T-cell (primary cell): Measurements from ENCODE around the gene ATP8B3. TPM values are rescaled to one million over a fixed set of nuclear protein-coding genes. Genes with fewer than 3 reads are reported as not detected.

Experiments
- ATAC-seq, 4 experiments: fragments of 200-7000 bp in 3 of 4; fragments of 150-1000 bp in 1 of 4; cut with Tn5 transposase; replicated peaks in 1 of 4; 1 replicate in 3 of 4; 2 replicates in 1 of 4; pipeline ENCODE4 v1.10.0; 2021; ENCODE audit warnings: moderate library complexity in 3 of 4, mild to moderate bottlenecking in 2 of 4, moderate number of reproducible peaks in 1 of 4
- CTCF ChIA-PET, 2 donors: fragments of 300-600 bp; sonication (Branson Sonifier 250); formaldehyde crosslinking; loops; one replicate each; lab custom pipeline; 2022; ENCODE audit warnings: antibody characterized with exemption in 2 of 2; lab: Charles Lee
- POLR2A ChIA-PET, 2 donors: fragments of 300-600 bp; sonication (Branson Sonifier 250); formaldehyde crosslinking; loops; one replicate each; lab custom pipeline; 2022; ENCODE audit warnings: antibody characterized with exemption in 2 of 2; lab: Charles Lee
- DNase-seq, 35 experiments: peaks; one replicate each; pipeline versions ENCODE4 v3.0.0 to v3.0.0-alpha.2; 2013 to 2023
- H3K27ac ChIP-seq: one replicate; pipeline ENCODE4 v1.5.1; 2013; ENCODE audit warnings: low read length
- H3K27me3 ChIP-seq, 2 experiments: replicated peaks in 1 of 2; 1 replicate in 1 of 2; 2 replicates in 1 of 2; pipeline versions ENCODE4 v1.6.1 to v1.7.0; 2013; ENCODE audit warnings: low read length in 1 of 2, mixed read lengths in 1 of 2; ENCODE audit not compliant: control insufficient read depth in 2 of 2, insufficient read depth in 2 of 2; ENCODE audit errors: extremely low read depth in 1 of 2
- H3K36me3 ChIP-seq, 2 donors: 1 replicate in 1 of 2; 2 replicates in 1 of 2; pipeline versions ENCODE4 v1.6.1 to v1.7.0; 2013; ENCODE audit warnings: low read length in 1 of 2; ENCODE audit not compliant: control insufficient read depth in 2 of 2, insufficient read depth in 1 of 2; ENCODE audit errors: extremely low read depth in 1 of 2
- H3K4me1 ChIP-seq, 2 experiments: 1 replicate in 1 of 2; 2 replicates in 1 of 2; pipeline versions ENCODE4 v1.6.1 to v1.7.0; 2013; ENCODE audit warnings: low read length in 2 of 2, mixed read lengths in 1 of 2; ENCODE audit not compliant: insufficient read depth in 2 of 2, control insufficient read depth in 1 of 2; ENCODE audit errors: extremely low read depth in 1 of 2
- H3K4me3 ChIP-seq, 2 donors: 1 replicate in 1 of 2; 2 replicates in 1 of 2; pipeline versions ENCODE4 v1.5.1 to v1.7.0; 2013; ENCODE audit warnings: mild to moderate bottlenecking in 2 of 2, low read length in 1 of 2, moderate library complexity in 1 of 2; ENCODE audit not compliant: control insufficient read depth in 1 of 2; ENCODE audit errors: extremely low read depth in 1 of 2
- H3K9me3 ChIP-seq: 2 replicates; pipeline ENCODE4 v1.7.0; 2013
- H3K27ac Mint-ChIP-seq, 2 donors: one replicate each; pipeline ENCODE4 v1.8.0; 2020 to 2021; ENCODE audit warnings: mild to moderate bottlenecking in 2 of 2, mixed read lengths in 2 of 2
- H3K27me3 Mint-ChIP-seq, 2 donors: one replicate each; pipeline ENCODE4 v1.8.0; 2021 to 2022; ENCODE audit warnings: mixed read lengths in 2 of 2
- H3K36me3 Mint-ChIP-seq: one replicate; pipeline ENCODE4 v1.8.0; 2021; ENCODE audit warnings: mixed read lengths
- H3K4me1 Mint-ChIP-seq, 3 donors: one replicate each; pipeline ENCODE4 v1.8.0; 2020 to 2022; ENCODE audit warnings: mixed read lengths in 3 of 3, mild to moderate bottlenecking in 1 of 3
- H3K4me3 Mint-ChIP-seq, 3 donors: one replicate each; pipeline ENCODE4 v1.8.0; 2020 to 2022; ENCODE audit warnings: mild to moderate bottlenecking in 3 of 3, mixed read lengths in 3 of 3, moderate library complexity in 3 of 3
- H3K9me3 Mint-ChIP-seq, 3 donors: one replicate each; pipeline ENCODE4 v1.8.0; 2020 to 2022; ENCODE audit warnings: mixed read lengths in 3 of 3
- WGBS: methylation state at CpG from one replicate; pipeline ENCODE4 v1.1.5; 2013; ENCODE audit warnings: missing lambda C conversion rate; ENCODE audit not compliant: insufficient coverage; 5-methylcytosine and 5-hydroxymethylcytosine counted together
- total RNA-seq, 35 experiments: library from RNA in 6 of 35; stranded (reverse) in 6 of 35; fragments of 120-200 nt in 1 of 35; gene quantifications; one replicate each; pipeline versions ENCODE4 v1.2.1 to v1.2.4 and lab custom pipeline; 2013 to 2026

Gene ATP8B3
- total RNA-seq, 5 donors from 2014 or later (not counting 1 experiment from before 2014, with no cell fraction given): 3.5 to 5.7 (median 4.0) TPM

DNA sequence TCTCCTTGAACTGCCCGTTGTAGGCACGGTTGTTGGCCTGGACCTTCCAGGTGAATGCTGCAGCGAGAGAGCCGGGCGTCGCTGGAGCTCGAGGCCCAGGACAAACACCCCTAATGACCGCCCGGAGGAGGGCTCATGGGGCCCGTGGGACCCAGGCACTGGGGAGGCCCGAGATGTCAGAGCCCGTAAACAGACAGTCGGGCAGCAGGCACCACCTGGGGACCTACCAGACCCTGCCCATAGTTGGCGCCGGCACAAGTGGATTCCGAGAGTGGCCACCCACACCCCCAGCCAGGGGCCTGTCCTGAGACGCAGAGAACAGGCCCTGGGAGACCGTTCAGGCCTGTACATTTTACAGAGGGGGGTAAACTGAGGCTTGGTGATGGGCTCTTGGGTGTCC is 2.4 kb downstream of the ATP8B3 start:
- WGBS: 96% methylated on average over 12 of the region's 18 CpGs
- H3K9me3 Mint-ChIP-seq: no peaks in the 10 kb centered on the region
- Histone ChIP-seq H3K4me1 (peaks cover 0 to 26% of the 10 kb centered on the region in 2 experiments), H3K9me3 (no peaks in the 10 kb centered on the region), H3K27ac (no peak overlapping the region), H3K4me3 (no peak overlapping the region), H3K27me3 (no peaks in the 10 kb centered on the region), H3K36me3 (no peaks in the 10 kb centered on the region)
- H3K27ac Mint-ChIP-seq: no peak overlapping the region
- H3K36me3 Mint-ChIP-seq: no peaks in the 10 kb centered on the region
- no peak overlapping the region for H3K4me3 Mint-ChIP-seq
- no peaks in the 10 kb centered on the region for H3K27me3 Mint-ChIP-seq
- POLR2A ChIA-PET: no interaction called here
- CTCF ChIA-PET: interaction anchor here in 1 of 2 donors (0.7 kb wide), 1 partner anchor 29 kb away, joined by 3 read pairs; no protein-coding TSS in a partner anchor
- H3K4me1 Mint-ChIP-seq: peaks cover 11 to 13% (median 12%) of the 10 kb centered on the region in 3 donors
- ATAC-seq: no peak
- no peak for DNase-seq

DNA sequence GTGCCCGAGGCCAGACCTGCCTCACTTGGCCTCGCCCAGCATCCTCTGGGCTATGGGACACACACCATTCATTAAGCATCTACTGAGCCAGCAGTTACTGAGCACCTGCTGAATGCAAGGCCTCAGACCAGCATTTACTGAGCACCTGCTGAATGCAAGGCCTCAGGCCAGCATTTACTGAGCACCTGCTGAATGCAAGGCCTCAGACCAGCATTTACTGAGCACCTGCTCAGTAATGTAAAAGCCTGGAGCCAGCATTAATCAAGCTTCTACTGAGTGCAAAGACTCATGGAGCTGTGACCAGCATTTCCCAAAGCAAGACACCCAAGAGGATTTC is 3.7 kb downstream of the ATP8B3 start:
- DNase-seq (no peak), ATAC-seq (no peak)
- Mint-ChIP-seq H3K36me3 (no peaks in the 10 kb centered on the region), H3K4me3 (no peak overlapping the region), H3K9me3 (no peaks in the 10 kb centered on the region), H3K27me3 (no peaks in the 10 kb centered on the region), H3K27ac (no peak overlapping the region), H3K4me1 (peaks cover 11 to 13% (median 12%) of the 10 kb centered on the region in 3 donors)
- no peak overlapping the region for H3K4me3 ChIP-seq
- no peaks in the 10 kb centered on the region for H3K9me3 ChIP-seq
- H3K27me3 ChIP-seq: no peaks in the 10 kb centered on the region
- no peak overlapping the region for H3K27ac ChIP-seq
- 96% methylated on average over 2 of the region's 2 CpGs for WGBS
- CTCF ChIA-PET: no interaction called here
- H3K36me3 ChIP-seq: no peaks in the 10 kb centered on the region
- H3K4me1 ChIP-seq: peaks cover 0 to 20% of the 10 kb centered on the region in 2 experiments
- POLR2A ChIA-PET: no interaction called here

DNA sequence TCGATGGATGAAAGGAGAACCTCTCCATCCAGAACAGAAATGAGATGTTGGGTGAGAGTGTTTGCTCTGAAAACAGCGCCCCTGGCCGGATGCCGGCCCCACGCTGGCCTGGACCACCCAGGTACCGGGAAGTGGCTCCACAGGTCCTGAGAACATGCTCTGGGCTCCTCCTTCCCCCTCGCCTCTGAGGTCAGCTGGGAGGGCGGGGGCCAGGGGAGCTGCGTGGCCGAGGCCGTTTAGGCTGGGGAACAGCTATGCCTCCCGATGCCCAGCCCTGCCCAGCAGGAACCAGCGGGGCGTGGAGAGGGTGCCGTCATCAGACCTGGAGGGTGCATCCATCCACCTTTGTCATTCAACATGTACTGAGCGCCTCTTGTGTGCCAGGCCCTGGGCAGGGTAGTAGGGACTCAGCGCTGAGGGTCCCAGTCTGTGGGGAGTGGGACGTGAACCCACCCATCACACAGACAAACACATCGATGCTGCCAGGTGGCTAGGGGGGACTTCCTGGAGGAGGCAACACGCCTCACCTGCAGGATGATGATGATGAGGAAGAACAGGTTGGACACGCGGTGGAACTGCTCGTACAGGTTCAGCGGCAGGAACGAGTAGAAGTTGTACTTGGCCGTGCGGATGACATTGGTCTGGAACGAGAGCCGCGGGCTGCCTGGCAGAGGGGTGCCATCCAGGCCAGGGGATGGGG is 4.2 kb downstream of the ATP8B3 start:
- Mint-ChIP-seq H3K4me1 (peaks cover 6 to 9% (median 8%) of the 10 kb centered on the region in 3 donors), H3K27ac (no peak overlapping the region), H3K4me3 (no peak overlapping the region), H3K27me3 (no peaks in the 10 kb centered on the region), H3K36me3 (no peaks in the 10 kb centered on the region), H3K9me3 (no peaks in the 10 kb centered on the region)
- ChIA-PET POLR2A (no interaction called here), CTCF (interaction anchor here in 1 of 2 donors (0.6 to 0.7 kb wide), 2 partner anchors 650 to 1415 kb away, joined by 4 to 5 read pairs; no protein-coding TSS in a partner anchor)
- no peak for DNase-seq
- H3K36me3 ChIP-seq: no peaks in the 10 kb centered on the region
- peaks cover 0 to 14% of the 10 kb centered on the region in 2 experiments for H3K4me1 ChIP-seq
- 95% methylated on average over 21 of the region's 30 CpGs for WGBS
- no peaks in the 10 kb centered on the region for H3K27me3 ChIP-seq
- no peak for ATAC-seq
- no peak overlapping the region for H3K4me3 ChIP-seq
- no peaks in the 10 kb centered on the region for H3K9me3 ChIP-seq
- H3K27ac ChIP-seq: no peak overlapping the region

DNA sequence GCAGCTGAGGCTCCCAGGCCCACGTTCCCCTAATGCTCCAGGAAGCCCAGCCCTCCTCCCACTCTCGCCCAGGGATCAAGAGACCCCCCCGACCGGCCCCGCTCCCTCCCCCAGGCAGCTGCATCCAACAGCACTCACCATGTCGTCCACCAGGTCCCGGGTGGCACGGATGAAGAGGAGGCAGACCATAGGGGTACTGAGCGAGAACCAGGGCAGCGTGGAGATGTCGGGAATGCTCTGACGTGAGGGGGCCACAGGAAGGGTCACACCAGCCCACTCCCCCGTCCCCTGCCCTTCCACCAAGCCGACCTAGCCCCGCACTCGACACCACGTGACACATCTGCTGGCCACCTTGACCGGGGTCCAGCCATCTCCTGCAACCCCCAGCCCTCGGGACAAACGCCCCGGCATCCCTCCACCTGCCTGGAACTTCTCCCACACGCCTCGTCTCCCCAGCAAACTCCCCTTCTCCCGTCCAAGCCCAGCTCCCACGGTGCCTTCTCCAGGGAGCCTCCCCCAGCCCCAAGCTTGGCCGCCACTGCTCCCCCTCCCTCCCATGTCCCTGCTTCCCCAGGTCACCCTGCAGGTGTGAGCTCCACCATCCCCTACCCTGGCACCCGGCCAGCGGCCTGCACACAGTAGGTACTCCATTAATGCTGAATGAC is 4.9 kb downstream of the ATP8B3 start:
- DNase-seq (no peak), ATAC-seq (no peak)

DNA sequence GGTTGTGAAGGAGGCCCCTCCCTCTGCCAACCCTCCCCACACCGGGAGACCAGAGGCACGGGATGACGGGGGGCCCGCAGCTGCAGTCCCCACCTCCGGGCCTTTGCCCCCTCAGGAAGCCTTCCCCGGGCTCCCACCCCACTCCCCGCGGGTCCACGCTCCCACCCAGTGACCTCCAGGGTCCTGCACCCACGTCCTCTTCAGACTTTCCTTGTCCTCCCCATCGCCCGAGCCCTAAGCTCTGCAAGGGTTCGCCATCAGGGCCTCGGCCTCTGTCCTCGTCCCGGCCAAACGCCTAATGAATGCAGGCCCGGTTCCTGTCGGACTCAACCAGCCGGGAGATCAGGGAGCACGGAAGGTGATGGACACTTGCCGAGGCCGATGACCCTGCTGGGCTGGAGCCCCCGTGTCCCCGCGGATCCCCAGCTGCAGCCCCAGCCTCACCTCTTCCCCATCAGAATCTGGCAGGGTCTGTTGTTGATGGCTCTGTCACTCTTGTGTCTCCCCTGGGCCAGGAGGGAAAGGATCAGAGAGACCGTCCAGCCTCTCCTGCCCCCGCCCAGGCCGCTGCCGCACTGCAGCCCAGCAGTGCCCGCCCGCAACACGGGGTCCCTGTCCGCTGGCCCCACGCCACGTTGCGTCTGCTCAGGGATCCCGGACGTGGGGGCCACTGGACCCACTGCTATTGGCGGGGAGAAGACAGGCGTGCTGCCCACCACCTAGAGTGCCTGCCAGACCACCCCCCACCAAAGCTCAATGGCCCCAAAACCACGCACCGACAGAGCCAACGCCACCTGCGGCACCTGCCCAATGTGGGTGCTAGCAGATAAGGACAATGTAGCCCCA is 5.7 kb downstream of the ATP8B3 start:
- no peak overlapping the region for H3K4me3 Mint-ChIP-seq
- peaks cover 0 to 6% of the 10 kb centered on the region in 2 experiments for H3K4me1 ChIP-seq
- H3K27ac Mint-ChIP-seq: no peak overlapping the region
- ATAC-seq (no peak), DNase-seq (no peak)
- no peak overlapping the region for H3K4me3 ChIP-seq
- H3K27ac ChIP-seq: no peak overlapping the region
- no peaks in the 10 kb centered on the region for H3K36me3 ChIP-seq
- H3K9me3 ChIP-seq: no peaks in the 10 kb centered on the region
- ChIA-PET CTCF (no interaction called here), POLR2A (no interaction called here)
- no peaks in the 10 kb centered on the region for H3K9me3 Mint-ChIP-seq
- H3K27me3 ChIP-seq: no peaks in the 10 kb centered on the region
- H3K36me3 Mint-ChIP-seq: no peaks in the 10 kb centered on the region
- WGBS: 95% methylated on average over 43 of the region's 45 CpGs
- no peaks in the 10 kb centered on the region for H3K27me3 Mint-ChIP-seq
- H3K4me1 Mint-ChIP-seq: peaks cover 0 to 1% (median 1%) of the 10 kb centered on the region in 3 donors

More for the DNA sequence above, 4.9 kb downstream of the ATP8B3 start:
- no peaks in the 10 kb centered on the region for H3K27me3 Mint-ChIP-seq
- H3K36me3 Mint-ChIP-seq: no peaks in the 10 kb centered on the region
- no peaks in the 10 kb centered on the region for H3K9me3 Mint-ChIP-seq
- Histone ChIP-seq H3K4me3 (no peak overlapping the region), H3K4me1 (peaks cover 0 to 12% of the 10 kb centered on the region in 2 experiments), H3K27me3 (no peaks in the 10 kb centered on the region), H3K36me3 (no peaks in the 10 kb centered on the region), H3K9me3 (no peaks in the 10 kb centered on the region), H3K27ac (no peak overlapping the region)
- 86% methylated on average over 26 of the region's 28 CpGs for WGBS
- H3K27ac Mint-ChIP-seq: no peak overlapping the region
- ChIA-PET POLR2A (no interaction called here), CTCF (interaction anchor here in 1 of 2 donors (0.6 to 0.7 kb wide), 2 partner anchors 650 to 1416 kb away, joined by 4 to 5 read pairs; no protein-coding TSS in a partner anchor)
- H3K4me1 Mint-ChIP-seq: peaks cover 0 to 3% (median 3%) of the 10 kb centered on the region in 3 donors
- H3K4me3 Mint-ChIP-seq: no peak overlapping the region
